HL-60 (cell line): ENCODE measurements around the gene KCNJ3.

Source experiments
- CTCF ChIP-seq: IDR thresholded peaks from one replicate; pipeline ENCODE4 v1.5.1; 2011; ENCODE audit warnings: low read length, control low read depth, inconsistent platforms; ENCODE audit not compliant: insufficient read depth
- GABPA ChIP-seq: IDR thresholded peaks from 2 replicates; pipeline ENCODE4 v1.6.1; 2012; ENCODE audit warnings: low read depth

- TF ChIP-seq CTCF (no peak), GABPA (no peak)
Observed at GRCh38 chr2:154720651-154721050, 22.2 kb downstream of the KCNJ3 start.
